SK-N-SH (cell line): Measurements from ENCODE around the gene SEC61A1.

Experiments
- CHD2 ChIP-seq: fragments of 150-350 bp; IDR thresholded peaks from 2 replicates; pipeline ENCODE4 v1.6.1; 2018; ENCODE audit warnings: low read length; ENCODE audit not compliant: partially characterized antibody
- EP300 ChIP-seq, 2 experiments: IDR thresholded peaks; 2 replicates each; pipeline versions ENCODE4 v1.4.0 to v1.6.1; 2012; ENCODE audit warnings: borderline replicate concordance in 1 of 2, low read depth in 1 of 2, low read length in 1 of 2
- EZH2phosphoT487 ChIP-seq: fragments of 200-600 bp; sonication (generic); IDR thresholded peaks from 2 replicates; pipeline ENCODE4 v1.6.1; 2017; ENCODE audit warnings: low read depth, mixed run types, mild to moderate bottlenecking, antibody characterized with exemption, moderate library complexity, borderline replicate concordance
- GABPA ChIP-seq: IDR thresholded peaks from 2 replicates; pipeline ENCODE4 v1.4.0; 2012; ENCODE audit warnings: low read depth, mild to moderate bottlenecking
- GATA2 ChIP-seq: sonication (generic); formaldehyde crosslinking; IDR thresholded peaks from 2 replicates; pipeline ENCODE4 v1.5.0; 2020; ENCODE audit warnings: mild to moderate bottlenecking, missing genetic modification reagents
- SMC3 ChIP-seq: IDR thresholded peaks from 2 replicates; pipeline ENCODE4 v1.6.1; 2012; ENCODE audit warnings: low read depth, low read length, improper control_type of control experiment
- TAF1 ChIP-seq: IDR thresholded peaks from 2 replicates; pipeline ENCODE4 v1.6.1; 2012; ENCODE audit warnings: low read depth, mild to moderate bottlenecking, low read length, moderate library complexity, borderline replicate concordance
- TF ChIP-seq, protein P1 (sequence below): fragments of 200-600 bp; sonication (generic); IDR thresholded peaks from 2 replicates; pipeline ENCODE4 v1.6.1; 2017; ENCODE audit warnings: antibody characterized with exemption, mild to moderate bottlenecking, moderate library complexity
- TF ChIP-seq, protein P2 (sequence below): IDR thresholded peaks from 2 replicates; pipeline ENCODE4; 2012

DNA sequence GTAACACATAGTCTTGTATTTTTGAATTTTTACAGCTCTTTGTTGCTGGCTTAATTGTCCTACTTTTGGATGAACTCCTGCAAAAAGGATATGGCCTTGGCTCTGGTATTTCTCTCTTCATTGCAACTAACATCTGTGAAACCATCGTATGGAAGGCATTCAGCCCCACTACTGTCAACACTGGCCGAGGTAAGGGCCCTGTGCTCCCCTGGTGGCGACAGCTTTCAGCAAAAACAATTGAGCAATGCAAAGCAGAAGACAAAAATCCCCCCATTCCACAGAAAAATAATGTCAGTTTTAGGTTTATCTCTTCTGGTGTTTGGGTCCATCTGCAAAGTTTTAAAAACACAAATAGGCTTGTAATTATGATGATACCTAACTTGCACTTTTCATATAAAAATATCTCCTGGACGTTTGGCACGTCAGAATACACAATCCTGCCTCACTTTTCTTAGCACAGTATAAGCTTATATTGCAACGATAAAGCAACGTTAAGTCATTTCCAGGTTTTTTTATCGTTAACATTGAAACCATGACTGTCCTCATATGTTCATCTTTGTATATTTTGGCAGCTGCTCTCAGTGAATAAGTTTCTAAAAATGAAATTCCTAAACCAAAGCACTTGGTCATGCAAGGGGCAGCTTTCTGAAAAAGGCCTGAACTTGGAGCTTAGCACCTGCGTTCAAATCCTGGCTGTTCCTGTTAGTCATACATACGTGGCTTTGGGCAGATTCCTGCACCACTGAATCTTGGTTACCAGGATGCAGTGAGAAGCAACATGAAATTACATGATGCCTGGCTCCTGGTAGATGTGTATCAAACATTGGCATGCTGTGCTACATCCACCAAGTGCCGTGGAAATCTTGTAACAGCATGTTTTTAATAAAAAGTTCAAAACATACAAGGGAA is 8.5 kb downstream of the SEC61A1 start:
- TF ChIP-seq EZH2phosphoT487 = no peak
- no peak for TF ChIP-seq TAF1
- TF ChIP-seq EP300 (IDR thresholded peaks at IDR 0.05; ENCODE audit: borderline replicate concordance in 1 of 2, low read depth in 1 of 2, low read length in 1 of 2) = peak in 1 of 2 experiments; percentile 19; a peak in 1 of 4 replicates
- TF ChIP-seq, protein P1, sequence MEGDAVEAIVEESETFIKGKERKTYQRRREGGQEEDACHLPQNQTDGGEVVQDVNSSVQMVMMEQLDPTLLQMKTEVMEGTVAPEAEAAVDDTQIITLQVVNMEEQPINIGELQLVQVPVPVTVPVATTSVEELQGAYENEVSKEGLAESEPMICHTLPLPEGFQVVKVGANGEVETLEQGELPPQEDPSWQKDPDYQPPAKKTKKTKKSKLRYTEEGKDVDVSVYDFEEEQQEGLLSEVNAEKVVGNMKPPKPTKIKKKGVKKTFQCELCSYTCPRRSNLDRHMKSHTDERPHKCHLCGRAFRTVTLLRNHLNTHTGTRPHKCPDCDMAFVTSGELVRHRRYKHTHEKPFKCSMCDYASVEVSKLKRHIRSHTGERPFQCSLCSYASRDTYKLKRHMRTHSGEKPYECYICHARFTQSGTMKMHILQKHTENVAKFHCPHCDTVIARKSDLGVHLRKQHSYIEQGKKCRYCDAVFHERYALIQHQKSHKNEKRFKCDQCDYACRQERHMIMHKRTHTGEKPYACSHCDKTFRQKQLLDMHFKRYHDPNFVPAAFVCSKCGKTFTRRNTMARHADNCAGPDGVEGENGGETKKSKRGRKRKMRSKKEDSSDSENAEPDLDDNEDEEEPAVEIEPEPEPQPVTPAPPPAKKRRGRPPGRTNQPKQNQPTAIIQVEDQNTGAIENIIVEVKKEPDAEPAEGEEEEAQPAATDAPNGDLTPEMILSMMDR = peak; percentile 27; the same call in 1 of the 2 replicates
- TF ChIP-seq SMC3 = no peak
- TF ChIP-seq, protein P2, sequence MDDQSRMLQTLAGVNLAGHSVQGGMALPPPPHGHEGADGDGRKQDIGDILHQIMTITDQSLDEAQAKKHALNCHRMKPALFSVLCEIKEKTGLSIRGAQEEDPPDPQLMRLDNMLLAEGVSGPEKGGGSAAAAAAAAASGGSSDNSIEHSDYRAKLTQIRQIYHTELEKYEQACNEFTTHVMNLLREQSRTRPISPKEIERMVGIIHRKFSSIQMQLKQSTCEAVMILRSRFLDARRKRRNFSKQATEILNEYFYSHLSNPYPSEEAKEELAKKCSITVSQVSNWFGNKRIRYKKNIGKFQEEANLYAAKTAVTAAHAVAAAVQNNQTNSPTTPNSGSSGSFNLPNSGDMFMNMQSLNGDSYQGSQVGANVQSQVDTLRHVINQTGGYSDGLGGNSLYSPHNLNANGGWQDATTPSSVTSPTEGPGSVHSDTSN = peak; percentile 53; the same call in 1 of the 2 replicates
- no peak for TF ChIP-seq CHD2
- no peak for TF ChIP-seq GABPA
- no peak for TF ChIP-seq GATA2 (CRISPR knock-in tag)
